Measurements from ENCODE around the gene SYNGR2.
A peak's percentile ranks its signal among the peaks of the same experiment; 100 is the strongest.

The SYNGR2 gene

DNA sequence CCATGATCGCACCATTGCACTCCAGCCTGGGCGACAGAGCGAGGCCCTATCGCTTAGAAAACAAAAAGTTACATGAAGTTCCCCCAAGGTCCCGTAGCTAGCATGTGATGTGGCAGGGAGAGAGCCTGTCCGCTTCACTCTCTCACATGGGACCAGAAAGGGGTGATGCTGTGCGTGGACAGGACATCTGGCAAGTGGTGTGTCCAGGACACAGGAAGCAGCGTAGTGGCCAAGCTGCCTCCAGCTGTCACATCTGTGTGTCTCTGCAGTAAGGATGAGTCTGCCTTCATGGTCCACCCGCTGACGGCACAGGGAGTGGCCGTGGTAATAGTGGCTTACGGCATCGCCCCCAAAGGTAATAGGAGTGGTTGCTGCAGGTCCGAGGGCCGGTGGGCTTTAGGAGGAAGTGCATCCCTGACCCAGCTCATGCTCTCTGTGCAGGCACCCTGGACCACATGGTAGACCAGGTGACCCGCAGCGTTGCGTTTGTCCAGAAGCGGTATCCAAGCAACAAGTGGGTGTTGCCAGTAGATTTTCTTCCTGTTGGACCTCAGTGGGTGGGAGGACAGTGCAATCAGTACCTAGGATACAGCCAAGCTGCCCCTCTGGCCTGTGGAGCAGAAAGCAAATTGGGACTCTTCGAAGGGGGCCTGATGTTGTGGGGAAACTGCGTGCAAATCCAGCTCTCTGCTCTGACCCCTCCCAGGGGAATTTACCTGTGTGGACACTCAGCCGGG lies 36.2 kb downstream of the SYNGR2 start:
- ChIA-PET CTCF (no interaction called here), POLR2A (no interaction called here)
- DNase-seq (ENCODE audit: extremely low spot score): no peak
- TF ChIP-seq, protein P1, sequence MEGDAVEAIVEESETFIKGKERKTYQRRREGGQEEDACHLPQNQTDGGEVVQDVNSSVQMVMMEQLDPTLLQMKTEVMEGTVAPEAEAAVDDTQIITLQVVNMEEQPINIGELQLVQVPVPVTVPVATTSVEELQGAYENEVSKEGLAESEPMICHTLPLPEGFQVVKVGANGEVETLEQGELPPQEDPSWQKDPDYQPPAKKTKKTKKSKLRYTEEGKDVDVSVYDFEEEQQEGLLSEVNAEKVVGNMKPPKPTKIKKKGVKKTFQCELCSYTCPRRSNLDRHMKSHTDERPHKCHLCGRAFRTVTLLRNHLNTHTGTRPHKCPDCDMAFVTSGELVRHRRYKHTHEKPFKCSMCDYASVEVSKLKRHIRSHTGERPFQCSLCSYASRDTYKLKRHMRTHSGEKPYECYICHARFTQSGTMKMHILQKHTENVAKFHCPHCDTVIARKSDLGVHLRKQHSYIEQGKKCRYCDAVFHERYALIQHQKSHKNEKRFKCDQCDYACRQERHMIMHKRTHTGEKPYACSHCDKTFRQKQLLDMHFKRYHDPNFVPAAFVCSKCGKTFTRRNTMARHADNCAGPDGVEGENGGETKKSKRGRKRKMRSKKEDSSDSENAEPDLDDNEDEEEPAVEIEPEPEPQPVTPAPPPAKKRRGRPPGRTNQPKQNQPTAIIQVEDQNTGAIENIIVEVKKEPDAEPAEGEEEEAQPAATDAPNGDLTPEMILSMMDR (IDR thresholded peaks at IDR 0.05; ENCODE audit: control extremely low read depth, extremely low read depth, low read depth, missing control alignments): no peak

DNA sequence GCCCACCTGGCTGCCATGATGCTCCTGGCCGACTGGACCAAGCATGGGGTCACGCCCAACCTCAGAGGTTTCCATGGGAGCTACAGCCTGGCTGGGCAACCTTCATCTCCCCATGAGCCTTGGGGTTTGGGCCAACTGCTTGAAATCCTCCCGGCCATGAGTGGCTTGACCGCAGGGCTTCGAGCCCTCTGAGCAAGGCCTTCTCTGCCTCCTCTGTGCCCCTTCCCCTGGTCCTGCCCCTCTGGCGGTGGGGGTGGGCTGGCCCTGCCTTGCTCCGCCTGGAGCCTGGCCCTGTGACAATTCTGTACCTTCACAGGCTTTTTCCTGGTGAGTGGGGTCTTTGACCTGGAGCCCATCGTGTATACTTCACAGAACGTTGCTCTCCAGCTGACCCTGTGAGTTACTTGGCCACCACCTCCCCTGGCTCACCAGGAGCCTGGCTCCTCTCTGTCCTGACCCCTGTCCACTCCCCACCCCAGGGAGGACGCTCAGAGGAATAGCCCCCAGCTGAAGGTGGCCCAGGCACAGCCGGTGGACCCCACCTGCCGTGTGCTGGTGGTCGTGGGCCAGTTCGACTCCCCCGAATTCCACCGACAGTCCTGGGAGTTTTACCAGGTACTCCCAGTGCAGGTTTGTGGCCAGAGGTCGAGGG lies 36.9 kb downstream of the SYNGR2 start:
- POLR2A ChIA-PET: no interaction called here
- TF ChIP-seq, protein P1 (IDR thresholded peaks at IDR 0.05; ENCODE audit: control extremely low read depth, extremely low read depth, low read depth, missing control alignments): no peak
- CTCF ChIA-PET: no interaction called here
- DNase-seq (ENCODE audit: extremely low spot score): no peak

DNA sequence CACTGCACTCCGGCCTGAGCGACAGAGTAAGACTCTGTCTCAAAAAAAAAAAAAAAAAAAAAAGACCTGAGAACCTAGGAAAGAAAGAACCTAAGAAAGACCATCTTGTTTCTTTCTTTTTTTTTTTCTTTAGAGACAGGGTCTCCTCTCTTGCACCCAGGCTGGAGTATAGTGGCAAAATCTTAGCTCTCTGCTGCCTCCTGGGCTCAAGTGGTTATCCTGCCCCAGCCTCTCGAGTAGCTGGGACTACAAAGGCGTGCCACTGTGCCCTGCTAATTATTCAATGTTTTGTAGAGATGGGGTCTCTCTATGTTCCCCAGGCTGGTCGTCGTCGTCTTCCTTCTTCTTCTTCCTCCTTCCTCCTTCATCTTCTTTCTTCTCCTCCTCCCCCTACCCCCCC lies 37.9 kb downstream of the SYNGR2 start:
- ChIA-PET CTCF (no interaction called here), POLR2A (no interaction called here)

DNA sequence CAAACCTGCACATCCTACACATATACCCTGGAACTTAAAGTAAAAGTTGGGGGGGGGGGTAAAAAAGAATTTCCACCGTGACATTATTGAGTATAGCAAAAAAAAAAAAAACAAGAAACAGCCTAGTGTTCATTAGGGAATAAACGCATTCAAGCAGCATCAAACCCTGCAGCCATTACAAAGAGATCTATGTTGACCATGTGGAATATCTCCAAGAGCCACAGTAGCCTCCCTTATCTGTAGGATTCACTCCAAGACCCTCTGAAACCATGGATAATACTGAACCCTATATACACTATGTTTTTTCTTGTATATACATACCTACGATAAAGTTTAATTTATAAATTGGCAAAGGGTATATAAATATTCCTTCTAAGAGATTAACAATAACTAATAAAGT lies 40.1 kb downstream of the SYNGR2 start:
- TF ChIP-seq, protein P1 (IDR thresholded peaks at IDR 0.05; ENCODE audit: control extremely low read depth, extremely low read depth, low read depth, missing control alignments): no peak
- no peak for DNase-seq (ENCODE audit: extremely low spot score)
- ChIA-PET POLR2A (no interaction called here), CTCF (no interaction called here)

More for the DNA sequence above, 37.9 kb downstream of the SYNGR2 start:
- TF ChIP-seq, protein P1 (IDR thresholded peaks at IDR 0.05; ENCODE audit: control extremely low read depth, extremely low read depth, low read depth, missing control alignments): peak; percentile 22
- DNase-seq (ENCODE audit: extremely low spot score): no peak

DNA sequence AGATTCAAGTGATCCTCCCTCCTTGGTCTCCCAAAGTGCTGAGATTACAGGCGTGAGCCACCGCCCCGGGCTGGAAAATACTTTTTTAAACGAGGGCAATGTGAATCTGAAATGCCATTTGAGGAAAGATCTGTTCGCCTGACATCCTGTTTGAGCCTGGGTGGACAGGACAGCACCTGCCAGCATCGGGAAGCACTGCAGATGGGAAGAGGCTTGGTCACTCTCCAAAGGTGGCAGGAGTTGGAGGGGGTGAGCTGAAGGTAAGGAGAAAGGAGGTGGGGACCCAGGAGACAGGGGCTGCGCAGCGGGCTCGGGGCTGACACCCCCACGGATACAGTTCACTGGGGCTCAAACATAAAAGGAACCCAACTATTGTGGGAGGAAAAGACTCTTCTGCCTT lies 41.7 kb downstream of the SYNGR2 start:
- TF ChIP-seq, protein P1 (IDR thresholded peaks at IDR 0.05; ENCODE audit: control extremely low read depth, extremely low read depth, low read depth, missing control alignments): no peak
- ChIA-PET CTCF (no interaction called here), POLR2A (interaction anchor here (0.7 kb wide), 1 partner anchor 16 kb away, joined by 3 read pairs; no protein-coding TSS in a partner anchor)
- no peak for DNase-seq (ENCODE audit: extremely low spot score)

DNA sequence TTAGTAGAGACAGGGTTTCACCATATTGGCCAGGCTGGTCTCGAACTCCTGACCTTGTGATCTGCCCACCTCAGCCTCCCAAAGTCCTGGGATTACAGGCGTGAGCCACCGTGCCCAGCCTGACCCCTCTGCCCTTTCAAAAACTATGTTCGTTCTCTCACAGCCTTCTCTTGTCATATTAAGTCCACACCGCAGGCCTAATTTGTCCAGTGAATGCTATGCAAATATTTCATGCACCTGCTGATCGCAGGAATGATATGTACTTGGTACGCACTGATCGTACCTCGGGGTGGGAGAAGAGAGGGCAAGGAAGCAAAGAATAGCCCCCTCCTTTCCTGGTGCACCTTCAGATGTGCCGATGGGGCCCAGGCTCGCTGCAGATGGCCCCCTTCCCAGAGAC lies 42.7 kb downstream of the SYNGR2 start:
- POLR2A ChIA-PET: interaction anchor here (0.7 kb wide), 1 partner anchor 17 kb away, joined by 3 read pairs; no protein-coding TSS in a partner anchor

More for the DNA sequence above, 42.7 kb downstream of the SYNGR2 start:
- no peak for DNase-seq (ENCODE audit: extremely low spot score)
- CTCF ChIA-PET: no interaction called here
- TF ChIP-seq, protein P1 (IDR thresholded peaks at IDR 0.05; ENCODE audit: control extremely low read depth, extremely low read depth, low read depth, missing control alignments): no peak

Measured in GM10248 (cell line).